ENCODE measurements around the gene WWOX. TPM values are rescaled to one million over a fixed set of nuclear protein-coding genes. Genes with fewer than 3 reads are reported as not detected.
"Not testable (repeated sequence)": the region's sequence is repeated elsewhere in the genome, so short reads cannot be mapped to it uniquely, and the experiment has no call there.

Gene WWOX
- total RNA-seq, 1 donor from 2014 or later: 15.8 TPM

GRCh38 chr16:78667675-78668074 lies 568.2 kb downstream of the WWOX start:
- no peak for DNase-seq (ENCODE audit: low spot score)

- no peak for DNase-seq (ENCODE audit: low spot score)
Measured at GRCh38 chr16:78668393-78668792, 568.9 kb downstream of the WWOX start.

GRCh38 chr16:78669994-78670393 lies 570.5 kb downstream of the WWOX start:
- no peak for DNase-seq (ENCODE audit: low spot score)

- DNase-seq (ENCODE audit: low spot score): no peak
Measured at GRCh38 chr16:78672779-78673556, 573.5 kb downstream of the WWOX start.

GRCh38 chr16:78673884-78674283 lies 574.4 kb downstream of the WWOX start:
- no peak for DNase-seq (ENCODE audit: low spot score)

- DNase-seq (ENCODE audit: low spot score): no peak
Measured at GRCh38 chr16:78675312-78675711, 575.9 kb downstream of the WWOX start.

GRCh38 chr16:78675951-78676792 lies 576.7 kb downstream of the WWOX start:
- DNase-seq (ENCODE audit: low spot score): no peak

GRCh38 chr16:78677181-78677731 lies 577.8 kb downstream of the WWOX start:
- DNase-seq (ENCODE audit: low spot score): no peak

- DNase-seq (ENCODE audit: low spot score): no peak
Measured at GRCh38 chr16:78679546-78679945, 580.1 kb downstream of the WWOX start.

- DNase-seq (ENCODE audit: low spot score): no peak
Measured at GRCh38 chr16:78681743-78682142, 582.3 kb downstream of the WWOX start.

GRCh38 chr16:78684030-78684611 lies 584.7 kb downstream of the WWOX start:
- no peak for DNase-seq (ENCODE audit: low spot score)

GRCh38 chr16:78684655-78685375 lies 585.4 kb downstream of the WWOX start:
- DNase-seq (ENCODE audit: low spot score): no peak

- DNase-seq (ENCODE audit: low spot score): no peak
Measured at GRCh38 chr16:78686601-78687000, 587.1 kb downstream of the WWOX start.

- no peak for DNase-seq (ENCODE audit: low spot score)
Measured at GRCh38 chr16:78689028-78689427, 589.6 kb downstream of the WWOX start.

GRCh38 chr16:78689536-78689935 lies 590.1 kb downstream of the WWOX start:
- no peak for DNase-seq (ENCODE audit: low spot score)

- DNase-seq (ENCODE audit: low spot score): no peak
Measured at GRCh38 chr16:78690510-78690909, 591.1 kb downstream of the WWOX start.

GRCh38 chr16:78691746-78692145 lies 592.3 kb downstream of the WWOX start:
- not testable (repeated sequence) for DNase-seq (ENCODE audit: low spot score)

GRCh38 chr16:78693496-78693895 lies 594.0 kb downstream of the WWOX start:
- no peak for DNase-seq (ENCODE audit: low spot score)

GRCh38 chr16:78694414-78694813 lies 595.0 kb downstream of the WWOX start:
- DNase-seq (ENCODE audit: low spot score): no peak

- DNase-seq (ENCODE audit: low spot score): no peak
Measured at GRCh38 chr16:78695391-78695790, 595.9 kb downstream of the WWOX start.

- DNase-seq (ENCODE audit: low spot score): no peak
Measured at GRCh38 chr16:78696797-78697196, 597.3 kb downstream of the WWOX start.

Data from mesenteric fat pad (tissue), 1 donor.